Esophagus muscularis mucosa (tissue), 4 donors: Measurements from ENCODE around the gene R3HDM4. TPM values are rescaled to one million over a fixed set of nuclear protein-coding genes. Genes with fewer than 3 reads are reported as not detected.

Experiments
- DNase-seq: peaks from one replicate; pipeline ENCODE4 v3.0.0-alpha.2; 2017; ENCODE audit errors: extremely low spot score
- H3K27ac ChIP-seq, 4 donors: fragments of 200-600 bp; sonication (generic); replicated peaks in 1 of 4; 1 replicate in 3 of 4; 2 replicates in 1 of 4; pipeline ENCODE4 v1.5.1; 2016 to 2019; ENCODE audit warnings: mild to moderate bottlenecking in 1 of 4
- H3K27me3 ChIP-seq, 4 donors: fragments of 200-600 bp; sonication (generic); one replicate each; pipeline versions ENCODE4 v1.5.1 to v1.6.0; 2016 to 2019
- H3K36me3 ChIP-seq, 4 donors: fragments of 200-600 bp; sonication (generic); one replicate each; pipeline ENCODE4 v1.5.1; 2016 to 2019
- H3K4me1 ChIP-seq, 4 donors: fragments of 200-600 bp; sonication (generic); one replicate each; pipeline ENCODE4 v1.5.1; 2016 to 2019
- H3K4me3 ChIP-seq, 4 donors: fragments of 200-600 bp; sonication (generic); 1 replicate in 2 of 4; 2 replicates in 2 of 4; pipeline ENCODE4 v1.5.1; 2016 to 2019; ENCODE audit warnings: mild to moderate bottlenecking in 4 of 4, moderate library complexity in 1 of 4
- H3K9me3 ChIP-seq, 4 donors: fragments of 200-600 bp; sonication (generic); 1 replicate in 3 of 4; 2 replicates in 1 of 4; pipeline ENCODE4 v1.5.1; 2016 to 2019
- EP300 ChIP-seq: sonication (generic); formaldehyde crosslinking; IDR thresholded peaks from one replicate; pipeline ENCODE4 v1.6.1; 2017; ENCODE audit warnings: antibody characterized with exemption
- POLR2A ChIP-seq: fragments of 450-650 bp; IDR thresholded peaks from one replicate; pipeline ENCODE4 v1.6.1; 2017; ENCODE audit warnings: antibody characterized with exemption, moderate library complexity, mild to moderate bottlenecking, low read depth
- POLR2AphosphoS5 ChIP-seq, 2 donors: sonication (generic); formaldehyde crosslinking; IDR thresholded peaks; one replicate each; pipeline ENCODE4 v1.6.1; 2017; ENCODE audit warnings: antibody characterized with exemption in 2 of 2
- WGBS: methylation state at CpG from one replicate; pipeline ENCODE4 v1.1.5; 2018; 5-methylcytosine and 5-hydroxymethylcytosine counted together
- intact Hi-C: fragments of 100-400 bp; cut with DNase I; formaldehyde crosslinking; loops from one replicate; pipeline ENCODE4 v1.15.1; 2023
- total RNA-seq, 4 donors: library from RNA; depleted of rRNA; stranded (reverse); fragments of >200 nt; gene quantifications; one replicate each; pipeline versions ENCODE4 v1.1.0 to v1.2.1, GENCODE V29; 2016
- TF ChIP-seq, protein P1 (sequence below), 3 experiments: fragments of 200-600 bp in 2 of 3; fragments of 450-650 bp in 1 of 3; sonication (generic) in 2 of 3; IDR thresholded peaks; one replicate each; pipeline ENCODE4 v1.5.1; 2017 to 2019; ENCODE audit warnings: antibody characterized with exemption in 3 of 3, mild to moderate bottlenecking in 2 of 3, moderate library complexity in 1 of 3

R3HDM4 gene
- total RNA-seq = 10 to 100 TPM; 32.0 to 52.5 (median 40.0) TPM

- Histone ChIP-seq H3K4me1 (peaks cover 19 to 52% (median 48%) of the 10 kb centered on the region in 4 donors), H3K9me3 (no peaks in the 10 kb centered on the region), H3K27me3 (peaks cover 0 to 21% (median 15%) of the 10 kb centered on the region in 4 donors), H3K36me3 (peaks cover 0 to 4% (median 0%) of the 10 kb centered on the region in 4 donors), H3K27ac (peak within 1 kb of the TSS; percentile 83 to 94 (median 90)), H3K4me3 (peak within 1 kb of the TSS; percentile 77 to 94 (median 89))
- TF ChIP-seq POLR2A = peak; percentile 49
- TF ChIP-seq POLR2AphosphoS5 (IDR thresholded peaks at IDR 0.05) = peak; percentile 75 to 85
- TF ChIP-seq EP300 = no peak
- under 1% methylated on average over 43 of the region's 76 CpGs for WGBS
- intact Hi-C loops = no loop called here
- no peak for DNase-seq
These were observed at the start of gene R3HDM4 for GRCh38 chr19:913080-913748. R3HDM4 (minus strand) TSS chr19:913219; CDS start chr19:913157, 62 bp downstream.

- intact Hi-C loops = no loop called here
- no peak overlapping the region for H3K27ac ChIP-seq
- DNase-seq = no peak
- H3K27me3 ChIP-seq = no peaks in the 10 kb centered on the region
- H3K4me3 ChIP-seq = no peak overlapping the region
- peaks cover 7 to 44% (median 32%) of the 10 kb centered on the region in 4 donors for H3K36me3 ChIP-seq
- 72% methylated on average over 12 of the region's 14 CpGs for WGBS
- TF ChIP-seq POLR2AphosphoS5 (IDR thresholded peaks at IDR 0.05) (no peak), POLR2A (no peak), EP300 (no peak)
- TF ChIP-seq, protein P1, sequence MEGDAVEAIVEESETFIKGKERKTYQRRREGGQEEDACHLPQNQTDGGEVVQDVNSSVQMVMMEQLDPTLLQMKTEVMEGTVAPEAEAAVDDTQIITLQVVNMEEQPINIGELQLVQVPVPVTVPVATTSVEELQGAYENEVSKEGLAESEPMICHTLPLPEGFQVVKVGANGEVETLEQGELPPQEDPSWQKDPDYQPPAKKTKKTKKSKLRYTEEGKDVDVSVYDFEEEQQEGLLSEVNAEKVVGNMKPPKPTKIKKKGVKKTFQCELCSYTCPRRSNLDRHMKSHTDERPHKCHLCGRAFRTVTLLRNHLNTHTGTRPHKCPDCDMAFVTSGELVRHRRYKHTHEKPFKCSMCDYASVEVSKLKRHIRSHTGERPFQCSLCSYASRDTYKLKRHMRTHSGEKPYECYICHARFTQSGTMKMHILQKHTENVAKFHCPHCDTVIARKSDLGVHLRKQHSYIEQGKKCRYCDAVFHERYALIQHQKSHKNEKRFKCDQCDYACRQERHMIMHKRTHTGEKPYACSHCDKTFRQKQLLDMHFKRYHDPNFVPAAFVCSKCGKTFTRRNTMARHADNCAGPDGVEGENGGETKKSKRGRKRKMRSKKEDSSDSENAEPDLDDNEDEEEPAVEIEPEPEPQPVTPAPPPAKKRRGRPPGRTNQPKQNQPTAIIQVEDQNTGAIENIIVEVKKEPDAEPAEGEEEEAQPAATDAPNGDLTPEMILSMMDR (IDR thresholded peaks at IDR 0.05) = no peak
- no peaks in the 10 kb centered on the region for H3K4me1 ChIP-seq
- H3K9me3 ChIP-seq = no peaks in the 10 kb centered on the region
These were observed 49.0 kb upstream of the R3HDM4 start for GRCh38 chr19:961866-962620.

GRCh38 chr19:960601-960938 is 47.6 kb upstream of the R3HDM4 start:
- Histone ChIP-seq H3K4me3 (no peak overlapping the region), H3K4me1 (no peaks in the 10 kb centered on the region), H3K27me3 (no peaks in the 10 kb centered on the region), H3K36me3 (peaks cover 0 to 36% (median 24%) of the 10 kb centered on the region in 4 donors), H3K9me3 (no peaks in the 10 kb centered on the region), H3K27ac (no peak overlapping the region)
- intact Hi-C loops = no loop called here
- TF ChIP-seq POLR2AphosphoS5 (IDR thresholded peaks at IDR 0.05) (no peak), POLR2A (no peak), EP300 (no peak)
- TF ChIP-seq, protein P1 (IDR thresholded peaks at IDR 0.05) = no peak
- 67% methylated on average over 3 of the region's 8 CpGs for WGBS
- DNase-seq = no peak

DNA sequence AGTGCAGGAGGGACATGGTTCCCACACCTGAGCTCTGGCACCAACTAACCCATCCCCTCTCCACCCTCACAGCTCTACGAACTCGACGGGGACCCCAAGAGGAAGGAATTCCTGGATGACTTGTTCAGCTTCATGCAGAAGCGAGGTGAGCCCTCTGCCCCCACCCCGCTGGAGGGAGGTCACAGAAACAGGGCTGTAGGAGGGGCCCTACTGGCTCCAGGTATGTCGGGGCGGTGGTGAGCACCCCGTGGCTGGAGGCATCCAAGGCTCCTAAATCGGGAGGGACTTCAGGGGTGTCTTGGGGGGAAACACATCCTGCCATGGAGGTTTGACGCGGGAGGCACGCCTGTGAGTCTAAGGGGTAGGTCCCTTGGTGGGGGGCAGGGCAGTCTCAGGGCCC is 47.0 kb upstream of the R3HDM4 start:
- Histone ChIP-seq H3K27me3 (no peaks in the 10 kb centered on the region), H3K27ac (no peak overlapping the region), H3K9me3 (no peaks in the 10 kb centered on the region), H3K36me3 (peaks cover 0 to 33% (median 20%) of the 10 kb centered on the region in 4 donors), H3K4me1 (no peaks in the 10 kb centered on the region), H3K4me3 (no peak overlapping the region)
- intact Hi-C loops = no loop called here
- WGBS = 84% methylated on average over 11 of the region's 12 CpGs
- TF ChIP-seq, protein P1 (IDR thresholded peaks at IDR 0.05) = no peak
- no peak for TF ChIP-seq EP300
- TF ChIP-seq POLR2AphosphoS5 (IDR thresholded peaks at IDR 0.05) = no peak
- no peak for TF ChIP-seq POLR2A
- no peak for DNase-seq
